ENCODE measurements around the gene BSPRY.

The BSPRY gene

GRCh38 chr9:113331780-113332179, 17.6 kb upstream of the BSPRY start:
- TF ChIP-seq, protein P1, sequence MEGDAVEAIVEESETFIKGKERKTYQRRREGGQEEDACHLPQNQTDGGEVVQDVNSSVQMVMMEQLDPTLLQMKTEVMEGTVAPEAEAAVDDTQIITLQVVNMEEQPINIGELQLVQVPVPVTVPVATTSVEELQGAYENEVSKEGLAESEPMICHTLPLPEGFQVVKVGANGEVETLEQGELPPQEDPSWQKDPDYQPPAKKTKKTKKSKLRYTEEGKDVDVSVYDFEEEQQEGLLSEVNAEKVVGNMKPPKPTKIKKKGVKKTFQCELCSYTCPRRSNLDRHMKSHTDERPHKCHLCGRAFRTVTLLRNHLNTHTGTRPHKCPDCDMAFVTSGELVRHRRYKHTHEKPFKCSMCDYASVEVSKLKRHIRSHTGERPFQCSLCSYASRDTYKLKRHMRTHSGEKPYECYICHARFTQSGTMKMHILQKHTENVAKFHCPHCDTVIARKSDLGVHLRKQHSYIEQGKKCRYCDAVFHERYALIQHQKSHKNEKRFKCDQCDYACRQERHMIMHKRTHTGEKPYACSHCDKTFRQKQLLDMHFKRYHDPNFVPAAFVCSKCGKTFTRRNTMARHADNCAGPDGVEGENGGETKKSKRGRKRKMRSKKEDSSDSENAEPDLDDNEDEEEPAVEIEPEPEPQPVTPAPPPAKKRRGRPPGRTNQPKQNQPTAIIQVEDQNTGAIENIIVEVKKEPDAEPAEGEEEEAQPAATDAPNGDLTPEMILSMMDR (IDR thresholded peaks at IDR 0.05; ENCODE audit: extremely low read depth, insufficient read depth, missing control alignments) = no peak
- in situ Hi-C loops (cut with MboI; ENCODE audit: low pct_unique_long_range_greater_than_20kb, low sequenced_read_pairs, unreplicated experiment) = no loop called here
- DNase-seq (ENCODE audit: low spot score) = no peak

DNA sequence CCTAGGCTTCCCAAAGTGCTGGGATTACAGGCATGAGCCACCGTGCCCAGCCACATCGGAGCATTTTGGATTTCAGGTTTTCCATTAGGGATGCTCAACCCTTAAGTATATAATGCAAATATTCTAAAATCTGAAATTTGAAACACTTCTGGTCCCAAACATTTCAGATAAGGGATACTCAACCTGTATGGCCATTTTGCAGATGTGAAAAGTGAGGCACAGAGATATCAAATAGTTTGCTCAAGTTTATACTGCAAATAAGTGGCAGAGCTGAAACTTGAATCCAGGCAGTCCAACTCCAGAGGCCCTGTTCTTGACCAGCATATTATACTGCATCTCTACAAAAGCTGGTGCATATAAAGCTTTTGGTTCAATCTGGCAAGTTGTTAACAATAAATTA, 11.6 kb upstream of the BSPRY start:
- TF ChIP-seq, protein P1 (IDR thresholded peaks at IDR 0.05; ENCODE audit: extremely low read depth, insufficient read depth, missing control alignments) = no peak
- no peak for DNase-seq (ENCODE audit: low spot score)
- in situ Hi-C loops (cut with MboI; ENCODE audit: low pct_unique_long_range_greater_than_20kb, low sequenced_read_pairs, unreplicated experiment) = no loop called here

GRCh38 chr9:113340011-113340699, 9.2 kb upstream of the BSPRY start, which contains the start of gene WDR31:
WDR31 (minus strand) TSS chr9:113340275; CDS start chr9:113332022, 8,253 bp downstream.
- peak; percentile 92 for DNase-seq (ENCODE audit: low spot score)
- TF ChIP-seq, protein P1 (IDR thresholded peaks at IDR 0.05; ENCODE audit: extremely low read depth, insufficient read depth, missing control alignments) = no peak
- in situ Hi-C loops (cut with MboI; ENCODE audit: low pct_unique_long_range_greater_than_20kb, low sequenced_read_pairs, unreplicated experiment) = no loop called here

DNA sequence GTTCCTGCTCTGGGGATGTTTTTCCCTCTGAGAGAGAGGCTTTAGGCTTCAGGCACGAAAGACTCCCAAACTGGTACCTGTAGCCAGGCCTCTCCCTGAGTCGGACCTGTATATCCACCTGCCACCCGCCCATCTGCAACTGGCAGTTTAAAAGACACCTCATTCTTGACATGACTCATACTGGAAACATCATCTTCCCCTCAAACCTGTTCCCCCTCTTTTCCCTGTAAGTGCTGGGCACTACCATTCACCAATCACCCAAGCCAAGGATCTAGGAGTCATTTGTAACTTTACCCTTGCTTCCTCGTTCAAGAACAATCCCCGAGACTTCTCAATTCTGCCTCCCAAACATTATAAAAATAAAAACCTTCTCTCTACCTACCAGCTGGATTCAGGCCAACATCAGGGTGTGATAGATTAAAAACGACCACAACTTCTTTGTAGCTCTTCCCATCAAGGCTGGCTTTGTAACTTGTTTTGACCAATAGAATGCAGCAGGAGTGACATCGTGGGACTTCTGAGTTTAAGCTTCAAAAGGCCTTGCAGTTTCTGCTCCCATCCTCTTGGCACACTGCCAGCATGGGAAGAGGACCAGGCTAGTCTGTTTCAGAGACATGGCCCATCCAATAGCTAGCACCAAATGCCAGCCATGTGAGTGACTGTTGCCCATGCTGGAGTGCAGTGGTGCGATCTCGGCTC, 7.5 kb upstream of the BSPRY start:
- in situ Hi-C loops (cut with MboI; ENCODE audit: low pct_unique_long_range_greater_than_20kb, low sequenced_read_pairs, unreplicated experiment) = no loop called here
- DNase-seq (ENCODE audit: low spot score) = no peak
- TF ChIP-seq, protein P1 (IDR thresholded peaks at IDR 0.05; ENCODE audit: extremely low read depth, insufficient read depth, missing control alignments) = no peak

DNA sequence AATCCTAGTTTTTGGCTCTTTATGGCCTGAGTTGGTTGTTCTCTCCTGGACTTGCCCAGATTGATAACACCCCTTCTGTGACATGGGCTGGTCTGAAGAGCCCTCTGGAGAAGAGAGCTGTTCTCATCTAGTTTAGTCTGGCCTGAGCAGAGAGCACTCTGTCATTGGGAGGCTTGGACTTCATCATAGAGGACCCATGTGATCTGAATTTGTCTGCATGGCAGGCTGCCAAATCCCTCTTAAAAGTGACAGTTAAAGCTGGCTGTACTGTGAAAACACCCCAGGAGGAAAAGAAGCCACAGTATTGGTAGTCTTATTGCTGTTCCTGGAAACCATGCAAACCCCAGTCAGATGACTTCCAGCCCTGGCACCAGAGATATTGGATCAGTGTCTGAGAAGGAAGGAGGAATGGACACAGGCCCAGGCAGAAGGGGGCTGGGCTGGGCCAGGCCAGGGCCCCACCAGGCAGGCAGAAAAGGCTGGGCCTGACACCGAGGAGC, 5.6 kb upstream of the BSPRY start:
- in situ Hi-C loops (cut with MboI; ENCODE audit: low pct_unique_long_range_greater_than_20kb, low sequenced_read_pairs, unreplicated experiment) = no loop called here
- TF ChIP-seq, protein P1 (IDR thresholded peaks at IDR 0.05; ENCODE audit: extremely low read depth, insufficient read depth, missing control alignments) = no peak
- DNase-seq (ENCODE audit: low spot score) = no peak

DNA sequence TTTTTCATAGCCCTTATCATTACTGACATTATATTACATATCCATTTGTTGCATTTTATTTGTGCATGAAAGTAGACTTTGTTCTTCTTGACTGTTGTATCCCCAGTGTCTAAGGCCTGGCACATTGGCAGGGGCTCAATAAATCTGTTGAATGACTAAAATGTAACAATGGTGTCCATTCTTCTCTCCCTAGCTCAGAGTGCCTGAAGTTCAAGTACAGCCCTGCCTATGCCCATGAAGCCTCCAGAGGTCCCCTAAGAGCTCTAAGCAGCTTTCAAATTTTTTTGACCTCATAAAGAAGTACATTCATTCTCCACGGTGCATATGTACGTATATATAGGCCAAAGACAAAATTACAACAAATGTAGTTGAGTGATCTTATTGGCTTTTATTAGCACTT, 4.2 kb upstream of the BSPRY start:
- no peak for DNase-seq (ENCODE audit: low spot score)
- TF ChIP-seq, protein P1 (IDR thresholded peaks at IDR 0.05; ENCODE audit: extremely low read depth, insufficient read depth, missing control alignments) = no peak
- in situ Hi-C loops (cut with MboI; ENCODE audit: low pct_unique_long_range_greater_than_20kb, low sequenced_read_pairs, unreplicated experiment) = no loop called here

Data from GM13977 (cell line).